AG08396 (cell line): ENCODE measurements around the gene ZNF382.
"Not testable (repeated sequence)": the region's sequence is repeated elsewhere in the genome, so short reads cannot be mapped to it uniquely, and the experiment has no call there.

Experiments used
- DNase-seq: peaks from one replicate; pipeline ENCODE4 v3.0.0; 2012; ENCODE audit warnings: low spot score, mixed read lengths

Gene ZNF382

DNA sequence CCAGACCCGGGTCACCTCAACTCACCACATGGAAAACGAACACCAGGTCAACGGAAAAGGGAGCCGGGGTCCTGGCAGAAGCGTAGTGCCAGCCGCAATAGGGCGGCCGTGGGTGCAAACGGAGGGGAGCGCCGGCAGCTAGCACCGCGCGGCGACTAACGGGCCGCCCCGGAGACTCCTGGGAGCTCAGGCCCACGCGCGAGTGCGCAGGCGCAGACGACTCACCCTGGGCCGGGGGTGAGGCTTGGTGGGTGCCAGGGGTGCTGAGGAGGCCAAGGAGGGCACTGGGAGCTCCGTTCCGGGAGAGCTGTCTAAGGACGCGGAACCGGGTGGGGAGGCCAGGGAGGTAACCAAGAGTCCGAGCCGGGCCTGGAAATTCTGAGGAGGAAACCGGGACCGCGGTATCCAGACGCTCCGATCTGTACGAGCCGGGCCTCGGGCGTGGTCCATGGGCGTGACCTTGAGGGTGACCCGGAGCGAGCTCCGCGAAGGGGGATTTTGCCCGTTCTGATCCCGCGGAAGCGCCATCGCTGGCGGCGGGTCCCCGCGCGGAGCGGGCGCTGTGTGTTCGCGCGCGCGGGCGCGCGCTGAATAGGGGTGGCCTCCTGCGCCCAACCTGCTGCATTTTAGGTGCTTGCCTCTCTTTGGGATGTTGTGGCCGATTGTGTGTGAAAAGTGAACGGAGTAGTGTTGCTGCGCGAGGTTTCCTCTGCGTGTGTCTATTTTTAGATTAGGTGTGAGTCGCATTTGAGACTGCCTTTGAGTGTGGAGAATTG, at the start of gene ZNF382:
ZNF382 (plus strand) TSS at position 213 of the 776 bp plus-strand sequence. CDS start 4,602 bp downstream, outside the sequence.
- peak; percentile 95 for DNase-seq

DNA sequence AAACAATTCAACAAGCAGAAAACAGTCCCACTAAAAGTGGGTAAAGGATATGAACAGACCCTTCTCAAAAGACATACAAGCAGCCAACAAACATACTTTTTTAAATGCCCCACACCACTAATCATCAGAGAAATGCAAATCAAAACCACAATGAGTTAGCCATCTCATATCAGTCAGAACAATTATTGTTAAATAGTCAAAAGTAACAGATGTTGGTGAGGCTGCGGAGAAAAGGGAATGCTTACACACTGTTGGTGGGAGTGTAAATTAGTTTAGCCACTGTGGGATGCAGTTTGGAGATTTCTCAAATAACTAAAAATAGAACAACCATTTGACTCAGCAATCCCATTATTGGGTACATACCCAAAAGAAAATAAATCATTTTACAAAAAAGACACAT, 40.7 kb upstream of the ZNF382 start:
- no peak for DNase-seq

DNA sequence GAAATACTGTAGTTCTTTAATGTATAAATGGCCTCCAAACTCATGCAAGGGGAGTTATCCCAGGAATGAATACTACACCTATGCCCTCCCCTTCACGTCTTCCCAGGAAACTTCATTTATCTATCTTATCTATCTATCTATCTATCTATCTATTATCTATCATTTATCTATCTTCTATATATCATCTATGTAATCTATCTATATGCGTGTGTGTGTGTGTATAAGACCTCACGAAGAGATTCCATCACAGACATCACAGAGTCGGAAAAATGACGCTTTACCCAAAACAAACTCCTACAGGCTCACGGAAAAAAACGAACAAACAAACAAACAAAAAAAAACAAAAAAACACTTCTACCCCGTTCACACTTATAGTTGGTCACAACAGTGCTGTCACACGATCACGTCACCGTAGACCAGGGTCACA, 32.5 kb upstream of the ZNF382 start:
- DNase-seq, result no peak

DNA sequence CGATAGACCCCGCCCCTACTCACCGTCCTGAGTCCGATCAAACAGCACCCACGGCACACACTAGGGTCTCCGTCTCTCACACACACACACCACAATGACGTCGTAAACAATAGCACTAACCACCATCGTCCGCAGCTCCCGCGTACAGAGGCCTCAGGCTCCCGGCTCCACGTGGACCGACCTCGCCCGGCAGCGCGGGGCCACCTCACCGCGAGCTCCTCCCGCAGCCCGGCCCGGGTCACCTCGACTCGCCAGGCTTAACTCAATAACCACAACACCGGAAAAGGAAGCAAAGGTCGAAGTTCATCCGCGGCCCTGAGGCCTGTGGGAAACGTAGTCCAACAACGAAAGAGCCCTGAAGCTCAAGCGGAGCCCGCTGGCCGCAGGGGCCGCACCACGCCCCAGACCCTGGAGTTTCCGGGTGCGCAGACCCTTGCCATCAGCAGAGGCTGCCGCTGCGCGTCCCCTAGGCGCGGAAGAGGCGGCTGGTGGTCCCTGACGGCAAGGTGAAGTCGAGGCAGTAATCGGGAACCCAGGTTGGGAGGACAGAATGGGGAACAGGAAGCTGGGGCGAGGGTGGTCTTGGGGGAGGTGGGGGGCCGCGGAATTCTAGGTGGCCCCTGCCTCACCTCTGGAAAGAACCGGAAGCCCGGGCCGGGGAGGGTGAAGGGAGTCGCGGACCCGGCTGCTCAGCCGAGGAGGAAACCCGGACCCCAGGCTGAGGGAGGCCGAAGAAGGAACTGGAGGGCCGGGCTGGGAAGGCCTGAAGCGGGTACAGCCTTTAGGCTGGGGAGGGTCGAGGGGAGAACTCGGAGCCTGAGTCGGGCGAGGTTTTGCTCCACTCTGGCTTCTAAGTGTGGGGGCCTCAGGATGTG, 31.9 kb upstream of the ZNF382 start, which contains the start of gene ZNF529:
ZNF529 (minus strand) TSS at position 273 of the 875 bp plus-strand sequence. CDS start 946 bp downstream, outside the sequence.
- peak; percentile 94 for DNase-seq

DNA sequence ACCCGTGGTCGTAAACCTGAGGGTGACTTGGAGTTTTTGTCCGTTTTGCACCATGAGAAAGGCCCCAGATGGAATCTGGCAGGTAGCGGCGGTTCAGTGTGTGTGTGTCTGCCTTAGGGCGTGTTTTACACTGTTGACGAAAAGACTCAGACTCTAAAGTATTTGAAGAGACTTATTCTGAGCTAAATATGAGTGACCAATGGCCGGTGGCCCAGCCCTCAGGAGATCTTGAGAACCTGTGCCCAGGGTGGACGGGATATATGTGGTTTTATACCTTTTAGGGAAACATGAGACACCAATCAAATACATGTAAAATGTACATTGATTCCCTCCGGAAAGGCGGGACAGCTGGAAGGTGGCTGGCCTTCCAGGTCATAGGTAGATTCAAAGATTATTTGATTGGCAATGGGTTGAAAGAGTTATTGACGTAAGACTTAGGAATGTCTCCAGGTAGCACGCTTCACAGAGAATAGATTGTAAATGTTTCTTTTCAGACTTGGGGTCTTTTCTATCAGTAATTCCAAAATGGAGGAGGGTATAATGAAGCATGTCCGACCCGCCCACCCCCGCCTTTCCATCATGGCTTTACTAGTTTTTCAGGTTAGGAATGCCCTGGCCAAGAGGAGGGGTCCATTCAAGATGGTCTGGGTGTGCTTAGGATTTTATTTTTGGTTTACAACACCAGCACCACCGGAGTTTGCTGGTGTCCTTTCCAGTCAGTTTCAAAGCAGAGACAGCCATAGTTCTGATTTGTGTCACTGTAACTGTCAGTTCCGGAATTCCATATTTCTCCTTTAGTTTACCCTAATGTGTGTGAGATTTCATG, 31.0 kb upstream of the ZNF382 start:
- DNase-seq, result peak; percentile 37

DNA sequence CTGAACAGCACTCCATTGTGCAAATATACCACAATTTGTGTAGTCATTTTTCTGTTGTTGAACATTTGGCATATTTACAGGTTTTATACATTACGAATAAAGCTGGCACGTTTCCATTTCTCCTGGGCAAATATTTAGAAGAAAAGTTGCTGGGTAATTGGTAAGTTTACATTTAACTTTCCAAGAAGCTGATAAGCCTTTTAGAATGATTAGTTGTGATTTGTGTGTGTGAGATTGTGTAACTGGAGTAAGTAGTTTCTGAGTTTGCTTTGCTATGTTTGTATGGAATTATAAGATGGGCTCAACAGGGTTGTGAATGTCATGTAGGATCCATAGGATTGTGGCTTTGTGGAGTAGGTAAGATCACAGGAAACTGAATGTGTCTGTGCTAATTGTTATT, 30.4 kb upstream of the ZNF382 start:
- DNase-seq, result no peak

DNA sequence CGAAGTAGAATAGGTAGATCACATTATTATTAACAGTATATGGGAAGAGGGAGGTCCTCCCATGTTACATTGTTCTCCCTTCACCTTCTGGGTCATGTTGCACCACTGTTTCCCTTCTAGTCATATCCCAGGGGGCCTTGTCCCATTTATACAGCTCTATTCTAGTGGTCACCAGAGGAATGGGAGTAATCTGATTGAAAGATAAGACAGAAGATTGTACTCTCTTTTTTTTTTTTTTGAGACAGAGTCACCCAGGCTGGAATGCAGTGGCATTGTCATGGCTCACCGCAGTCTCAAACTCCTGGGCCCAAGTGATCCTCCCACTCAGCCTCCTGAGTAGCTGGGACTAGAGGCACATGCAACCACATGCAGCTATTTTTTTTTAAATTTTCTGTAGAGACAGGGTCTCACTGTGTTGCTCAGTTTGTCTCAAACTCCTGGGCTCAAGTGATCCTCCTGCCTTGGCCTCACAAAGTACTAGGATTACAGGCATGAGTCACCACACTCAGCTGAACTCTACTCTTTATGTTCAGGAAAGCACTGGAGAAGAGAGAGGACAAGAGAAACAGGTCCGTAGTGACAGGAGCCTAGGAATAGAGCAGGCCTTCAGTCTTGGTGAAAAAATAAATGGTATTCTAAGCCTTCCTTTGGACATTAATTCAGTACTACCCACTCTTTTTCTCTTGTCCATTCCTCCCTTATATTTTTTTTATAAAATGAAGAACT, 27.7 kb upstream of the ZNF382 start:
- DNase-seq, result no peak

DNA sequence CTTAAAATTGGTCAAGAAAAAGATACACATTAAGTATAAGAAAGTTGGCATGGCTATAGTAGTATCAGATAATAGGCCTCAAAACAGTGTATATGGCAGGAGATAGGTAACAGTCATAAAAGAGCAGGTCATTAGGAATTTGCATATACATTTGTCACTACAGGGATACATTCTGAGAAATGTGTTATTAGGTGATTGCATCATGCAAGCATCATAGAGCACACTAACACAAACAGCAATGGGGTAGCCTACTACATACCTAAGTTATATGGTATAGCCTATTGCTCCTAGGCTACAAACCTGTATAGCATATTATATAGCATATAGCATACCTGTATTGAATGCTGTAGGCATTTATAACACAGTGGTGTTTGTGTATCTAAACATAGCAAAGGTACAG, 25.9 kb upstream of the ZNF382 start:
- DNase-seq, result no peak

DNA sequence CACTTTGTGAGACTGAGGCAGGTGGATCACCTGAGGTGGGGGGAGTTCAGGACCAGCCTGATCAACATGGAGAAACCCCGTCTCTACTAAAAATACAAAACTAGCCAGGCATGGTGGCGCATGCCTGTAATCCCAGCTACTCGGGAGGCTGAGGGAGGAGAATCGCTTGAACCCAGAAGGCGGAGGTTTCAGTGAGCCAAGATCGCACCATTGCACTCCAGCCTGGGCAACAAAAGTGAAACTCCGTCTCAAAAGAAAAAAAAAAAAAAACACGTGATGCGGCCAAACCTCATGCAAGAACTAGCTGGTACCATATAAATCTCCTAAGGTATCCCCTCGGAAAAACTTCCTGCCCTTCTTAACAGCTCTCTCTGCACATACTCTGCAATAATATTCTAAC, 2.4 kb upstream of the ZNF382 start:
- not testable (repeated sequence) for DNase-seq

DNA sequence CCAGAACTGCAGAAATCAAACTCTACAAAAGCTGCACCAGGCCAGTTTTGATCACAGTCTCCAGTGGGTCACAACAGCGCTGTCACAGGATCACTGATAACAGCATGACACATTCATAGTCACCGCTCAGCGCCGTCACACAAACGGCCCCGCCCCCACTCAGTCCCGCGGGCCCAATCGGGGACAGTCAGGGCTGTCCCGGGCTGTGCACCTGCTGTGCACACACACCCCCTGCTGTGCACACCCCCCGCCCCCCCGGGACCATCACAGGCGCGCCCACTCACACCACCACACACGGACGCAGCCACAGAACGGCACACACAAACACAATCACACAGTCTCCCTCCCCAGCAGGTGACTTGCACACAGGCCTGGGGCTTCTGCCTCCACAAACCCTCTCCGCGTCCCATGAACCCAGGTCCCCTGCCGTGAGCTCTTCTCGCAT, 435 bp upstream of the ZNF382 start:
- DNase-seq, result peak; percentile 70

DNA sequence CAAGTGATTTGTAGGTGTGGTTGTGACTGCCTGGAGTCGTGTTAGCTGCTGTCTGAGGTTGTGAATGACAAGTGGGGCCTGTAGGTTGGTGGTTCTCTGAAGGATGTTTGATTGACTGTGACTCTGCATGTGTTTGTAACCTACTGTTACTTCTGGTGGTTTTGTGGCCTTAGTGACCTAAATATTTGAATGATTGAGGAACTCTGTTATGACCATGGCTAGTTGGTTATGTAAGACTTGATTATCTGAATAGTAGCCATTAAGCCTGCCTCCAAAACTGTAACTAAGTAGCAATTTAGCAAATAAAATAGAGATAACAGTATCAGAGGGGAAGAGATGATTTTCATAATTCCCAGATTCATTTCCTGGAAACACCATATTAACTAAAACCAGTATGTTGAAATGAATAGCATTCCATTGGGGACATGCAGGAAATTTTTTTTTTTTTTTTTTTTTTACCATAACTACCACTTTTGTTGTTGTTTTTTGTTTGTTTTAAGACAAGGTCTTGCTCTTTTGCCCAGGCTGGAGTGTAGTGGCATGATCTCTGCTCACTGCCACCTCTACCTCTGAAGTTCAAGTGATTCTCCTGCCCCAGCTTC, 865 bp downstream of the ZNF382 start:
- DNase-seq, result no peak

DNA sequence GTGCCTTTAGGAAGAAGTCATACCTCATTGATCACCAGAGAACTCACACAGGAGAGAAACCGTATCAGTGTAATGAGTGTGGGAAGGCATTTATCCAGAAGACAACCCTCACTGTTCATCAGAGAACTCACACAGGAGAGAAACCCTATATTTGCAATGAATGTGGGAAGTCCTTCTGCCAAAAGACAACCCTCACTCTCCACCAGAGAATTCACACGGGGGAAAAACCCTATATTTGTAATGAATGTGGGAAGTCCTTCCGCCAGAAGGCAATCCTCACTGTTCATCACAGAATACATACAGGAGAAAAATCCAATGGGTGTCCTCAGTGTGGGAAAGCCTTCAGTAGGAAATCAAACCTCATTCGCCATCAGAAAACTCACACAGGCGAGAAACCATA, 21.9 kb downstream of the ZNF382 start:
- DNase-seq, result no peak

DNA sequence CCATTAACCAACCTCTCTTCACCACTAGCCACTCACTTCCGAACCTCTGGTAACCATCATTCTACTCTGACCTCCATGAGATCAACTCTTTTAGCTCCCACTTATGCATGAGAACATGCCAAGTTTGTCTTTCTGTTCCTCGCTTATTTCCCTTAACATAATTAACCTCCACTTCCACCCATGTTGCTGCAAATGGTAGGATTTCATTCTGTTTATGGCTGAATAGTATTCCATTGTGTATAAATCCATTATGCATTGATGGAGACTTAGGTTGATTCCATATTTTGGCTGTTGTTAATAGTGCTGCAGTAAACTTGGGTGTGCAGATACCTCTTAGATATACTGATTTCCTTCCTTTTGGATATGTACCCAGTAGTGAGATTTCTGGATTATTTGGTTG, 30.2 kb downstream of the ZNF382 start:
- no peak for DNase-seq

DNA sequence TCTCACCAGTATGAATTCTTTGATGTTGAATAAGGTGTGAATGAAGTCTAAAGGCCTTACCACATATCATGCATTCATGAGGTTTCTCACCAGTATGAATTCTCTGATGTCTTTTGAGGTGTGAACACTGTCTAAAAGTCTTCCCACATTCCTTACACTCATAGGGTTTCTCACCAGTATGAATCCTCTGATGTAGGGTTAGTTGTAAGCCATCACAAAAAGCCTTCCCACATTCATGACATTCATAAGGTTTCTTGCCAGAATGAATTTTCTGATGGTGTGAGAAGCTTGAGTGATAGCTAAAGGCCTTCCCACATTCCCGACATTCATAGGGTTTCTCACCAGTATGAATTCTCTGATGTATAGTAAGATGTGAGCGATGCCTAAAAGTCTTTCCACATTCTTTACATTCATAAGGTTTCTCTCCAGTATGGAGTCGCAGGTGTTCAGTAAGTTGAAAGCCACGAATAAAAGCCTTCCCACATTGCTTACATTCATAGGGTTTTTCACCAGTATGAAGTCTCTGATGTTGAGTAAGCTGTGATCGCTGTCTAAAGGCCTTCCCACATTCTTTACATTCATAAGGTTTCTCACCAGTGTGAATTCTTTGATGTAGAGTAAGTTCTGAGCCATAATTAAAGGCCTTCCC, 33.9 kb downstream of the ZNF382 start:
- no peak for DNase-seq

DNA sequence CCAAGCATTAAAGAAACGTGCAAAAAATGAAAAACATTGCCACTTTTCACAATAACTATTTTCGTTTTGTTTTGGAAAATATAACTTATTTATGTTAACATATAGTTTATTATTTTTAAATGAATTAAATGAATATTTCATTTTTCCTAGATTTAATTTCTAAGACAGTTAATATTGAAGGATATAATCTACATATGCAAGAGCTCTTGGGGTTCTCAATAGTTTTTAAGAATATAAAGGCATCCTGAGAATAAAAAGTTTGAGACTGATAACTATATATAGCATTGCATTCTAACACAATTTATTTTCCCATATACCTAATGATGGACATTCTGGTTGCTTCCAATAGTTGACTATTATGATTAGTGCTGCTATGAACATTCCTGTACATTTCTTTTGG, 41.6 kb downstream of the ZNF382 start:
- DNase-seq, result no peak

DNA sequence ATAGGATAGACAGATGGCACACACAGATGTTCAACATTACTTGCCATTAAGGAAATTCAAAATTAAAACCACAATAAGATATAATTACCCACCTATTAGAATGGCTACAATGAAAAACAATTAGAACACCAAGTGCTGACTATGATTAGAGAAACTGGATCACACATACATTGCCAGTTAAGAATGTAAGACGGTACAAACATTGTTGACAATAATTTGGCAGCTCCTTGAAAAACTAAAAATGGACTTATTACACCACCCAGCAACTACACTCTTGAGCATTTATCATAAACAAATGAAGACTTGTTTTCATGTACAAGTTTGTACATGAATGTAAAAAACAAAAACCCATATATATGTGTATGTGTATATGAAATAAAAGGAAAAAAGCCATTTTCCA, 47.8 kb downstream of the ZNF382 start:
- DNase-seq, result no peak

DNA sequence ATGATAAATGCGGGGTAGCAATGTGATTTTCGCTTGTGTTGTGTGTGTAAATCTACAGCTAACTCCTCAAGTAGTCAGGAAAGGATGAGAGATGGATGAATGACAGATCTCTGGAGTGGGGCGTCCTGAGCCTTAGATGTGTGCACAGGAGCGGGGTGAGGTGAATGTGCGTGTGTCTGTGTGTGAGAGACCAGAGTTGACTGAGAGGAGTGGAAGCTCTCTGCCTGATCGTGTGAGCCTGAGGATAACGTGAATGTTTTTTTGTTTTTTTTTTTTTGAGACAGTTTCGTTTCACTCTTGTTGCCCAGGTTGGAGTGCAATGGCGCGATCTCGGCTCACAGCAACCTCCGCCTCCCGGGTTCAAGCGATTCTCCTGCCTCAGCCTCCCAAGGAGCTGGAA, 60.7 kb downstream of the ZNF382 start:
- DNase-seq, result no peak

DNA sequence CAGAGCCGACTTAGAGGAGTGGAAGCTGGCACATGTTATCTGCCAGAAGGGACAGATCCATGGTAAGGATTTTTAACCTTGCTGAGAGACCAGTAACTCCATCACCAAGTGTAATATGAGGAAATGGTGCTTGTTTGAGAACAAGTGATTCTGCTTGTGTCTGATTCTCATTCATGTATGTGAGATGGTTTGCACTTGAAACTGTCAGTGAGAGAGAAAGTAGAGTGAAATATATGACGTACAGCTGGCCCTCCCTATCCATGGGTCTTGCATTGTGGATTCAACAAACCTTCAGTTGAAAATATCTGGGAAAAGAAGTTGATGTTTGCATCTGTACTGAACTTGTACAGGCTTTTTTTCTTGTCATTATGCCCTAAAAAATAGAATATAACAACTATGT, 63.5 kb downstream of the ZNF382 start:
- DNase-seq, result no peak

DNA sequence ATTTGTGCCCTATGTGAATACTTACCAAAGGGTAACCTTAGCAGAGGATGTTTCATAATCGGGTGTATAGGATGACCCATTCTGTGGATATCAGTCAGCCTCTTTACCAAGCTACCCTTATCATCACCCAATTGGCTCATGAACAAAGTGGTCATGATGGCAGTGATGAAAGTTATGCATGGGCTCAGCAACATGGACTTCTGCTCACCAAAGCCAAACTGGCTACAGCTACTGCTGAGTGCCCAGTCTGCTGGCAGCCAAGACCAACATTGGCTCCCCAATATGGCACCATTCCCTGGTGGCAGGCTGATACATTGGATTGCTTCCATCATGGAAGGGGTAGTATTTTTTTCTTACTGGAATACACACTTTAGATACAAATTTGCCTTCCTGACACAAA, 67.3 kb downstream of the ZNF382 start:
- DNase-seq, result no peak

DNA sequence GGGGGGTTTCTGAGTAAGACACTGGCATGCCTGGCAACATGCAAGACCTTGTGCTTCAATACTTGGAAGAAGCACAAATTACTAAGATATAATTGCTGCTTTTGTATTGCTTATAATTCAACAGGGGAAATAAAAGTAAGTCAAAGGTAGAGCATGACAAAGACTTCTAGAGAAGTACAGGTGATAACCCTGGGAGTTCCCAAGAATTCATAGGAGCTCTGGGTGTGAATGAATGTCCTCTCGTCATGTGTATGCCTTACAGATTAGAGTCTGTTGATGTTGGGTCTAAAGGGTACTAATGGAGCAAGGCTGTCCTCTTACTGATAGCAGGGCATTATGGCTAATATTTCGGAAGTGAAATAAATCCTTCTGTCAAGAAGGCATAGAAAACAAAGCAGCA, 69.1 kb downstream of the ZNF382 start:
- no peak for DNase-seq

DNA sequence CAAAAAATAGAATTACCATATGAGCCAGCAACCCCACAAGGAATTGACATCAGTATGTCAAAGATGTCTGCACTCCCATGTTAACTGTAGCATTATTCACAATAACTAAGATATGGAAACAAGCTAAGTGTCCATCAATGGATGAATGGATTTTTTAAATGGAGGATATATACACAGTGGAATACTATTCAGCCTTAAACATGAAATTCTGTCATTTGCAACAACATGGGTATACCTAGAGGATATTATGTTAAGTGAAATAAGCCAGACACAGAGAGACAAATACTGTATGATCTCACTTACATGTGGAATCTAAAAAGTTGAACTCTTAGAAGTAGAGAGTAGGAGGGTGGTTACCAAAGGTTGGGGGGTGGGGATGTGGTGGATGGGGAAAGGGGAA, 74.3 kb downstream of the ZNF382 start:
- DNase-seq, result no peak
